ENCODE results near the gene TBL1Y. TPM values are rescaled to one million over a fixed set of nuclear protein-coding genes. Genes with fewer than 3 reads are reported as not detected.

TBL1Y gene
- polyA plus RNA-seq, 3 donors, result not detected

GRCh38 chrY:7125136-7126056 lies 214.9 kb downstream of the TBL1Y start:
- Mint-ChIP-seq H3K27me3 (ENCODE audit: low read depth in 3 of 3) (peaks cover 0 to 3% (median 1%) of the 10 kb centered on the region in 3 donors), H3K9me3 (no peaks in the 10 kb centered on the region), H3K4me3 (no peak overlapping the region), H3K36me3 (no peaks in the 10 kb centered on the region), H3K4me1 (no peaks in the 10 kb centered on the region), H3K27ac (no peak overlapping the region)
- Histone ChIP-seq H3K79me2 (ENCODE audit: insufficient read depth, low read length) (no peaks in the 10 kb centered on the region), H3K27me3 (ENCODE audit: control insufficient read depth in 2 of 2, insufficient read depth in 2 of 2, low read length in 2 of 2) (no peaks in the 10 kb centered on the region), H4K20me1 (ENCODE audit: insufficient read depth, low read length) (no peaks in the 10 kb centered on the region), H3K4me3 (replicated peaks in 1 of 3; ENCODE audit: low read depth in 2 of 3, low read length in 3 of 3) (no peak overlapping the region), H3K9me3 (replicated peaks in 1 of 2; ENCODE audit: control insufficient read depth in 1 of 2, insufficient read depth in 1 of 2, low read length in 2 of 2) (no peaks in the 10 kb centered on the region), H2AFZ (ENCODE audit: insufficient read depth, low read depth, low read length, poor library complexity, severe bottlenecking) (no peak overlapping the region), H3K9ac (ENCODE audit: insufficient read depth, low read length, poor library complexity, severe bottlenecking) (no peak overlapping the region), H3K36me3 (replicated peaks in 1 of 2; ENCODE audit: control insufficient read depth in 1 of 2, insufficient read depth in 2 of 2, low read length in 2 of 2) (no peaks in the 10 kb centered on the region), H3K4me1 (ENCODE audit: control insufficient read depth in 1 of 2, insufficient read depth in 2 of 2, low read length in 2 of 2) (no peaks in the 10 kb centered on the region), H3K27ac (ENCODE audit: low read depth in 1 of 2, low read length in 2 of 2) (no peak overlapping the region), H3K4me2 (replicated peaks; ENCODE audit: extremely low read depth, low read length, poor library complexity, severe bottlenecking) (no peak overlapping the region)
- no peak for TF ChIP-seq CTCF (IDR thresholded peaks at IDR 0.05)
- DNase-seq, result no peak
- intact Hi-C loops (cut with micrococcal nuclease), result no loop called here
- WGBS (ENCODE audit: insufficient coverage), result 93% methylated on average over 2 of the region's 6 CpGs

- Histone ChIP-seq H2AFZ (ENCODE audit: insufficient read depth, low read depth, low read length, poor library complexity, severe bottlenecking) (no peak overlapping the region), H3K36me3 (replicated peaks in 1 of 2; ENCODE audit: control insufficient read depth in 1 of 2, insufficient read depth in 2 of 2, low read length in 2 of 2) (no peaks in the 10 kb centered on the region), H3K4me3 (replicated peaks in 1 of 3; ENCODE audit: low read depth in 2 of 3, low read length in 3 of 3) (no peak overlapping the region), H3K9me3 (replicated peaks in 1 of 2; ENCODE audit: control insufficient read depth in 1 of 2, insufficient read depth in 1 of 2, low read length in 2 of 2) (no peaks in the 10 kb centered on the region), H3K4me1 (ENCODE audit: control insufficient read depth in 1 of 2, insufficient read depth in 2 of 2, low read length in 2 of 2) (no peaks in the 10 kb centered on the region), H3K27ac (ENCODE audit: low read depth in 1 of 2, low read length in 2 of 2) (no peak overlapping the region), H4K20me1 (ENCODE audit: insufficient read depth, low read length) (no peaks in the 10 kb centered on the region), H3K27me3 (ENCODE audit: control insufficient read depth in 2 of 2, insufficient read depth in 2 of 2, low read length in 2 of 2) (no peaks in the 10 kb centered on the region), H3K79me2 (ENCODE audit: insufficient read depth, low read length) (no peaks in the 10 kb centered on the region), H3K9ac (ENCODE audit: insufficient read depth, low read length, poor library complexity, severe bottlenecking) (no peak overlapping the region), H3K4me2 (replicated peaks; ENCODE audit: extremely low read depth, low read length, poor library complexity, severe bottlenecking) (no peak overlapping the region)
- intact Hi-C loops (cut with micrococcal nuclease), result no loop called here
- Mint-ChIP-seq H3K27me3 (ENCODE audit: low read depth in 3 of 3) (peaks cover 0 to 1% (median 1%) of the 10 kb centered on the region in 3 donors), H3K27ac (no peak overlapping the region), H3K9me3 (no peaks in the 10 kb centered on the region), H3K4me1 (no peaks in the 10 kb centered on the region), H3K4me3 (no peak overlapping the region), H3K36me3 (no peaks in the 10 kb centered on the region)
- WGBS (ENCODE audit: insufficient coverage), result no CpG with 5 or more reads among the region's 3 CpGs
- no peak for DNase-seq
- TF ChIP-seq CTCF (IDR thresholded peaks at IDR 0.05), result no peak
These were observed 217.7 kb downstream of the TBL1Y start for GRCh38 chrY:7128211-7128610.

Other genes starting within 250 kb of the TBL1Y start
- not detected for gene AMELY, start 1.1 kb downstream of the TBL1Y start, polyA plus RNA-seq

All from CD14-positive monocyte (primary cell).